ENCODE results near the gene PRDX2. TPM values are rescaled to one million over a fixed set of nuclear protein-coding genes. Genes with fewer than 3 reads are reported as not detected.

Gene PRDX2
- total RNA-seq, 1 experiment from 2014 or later: 746 TPM

DNA sequence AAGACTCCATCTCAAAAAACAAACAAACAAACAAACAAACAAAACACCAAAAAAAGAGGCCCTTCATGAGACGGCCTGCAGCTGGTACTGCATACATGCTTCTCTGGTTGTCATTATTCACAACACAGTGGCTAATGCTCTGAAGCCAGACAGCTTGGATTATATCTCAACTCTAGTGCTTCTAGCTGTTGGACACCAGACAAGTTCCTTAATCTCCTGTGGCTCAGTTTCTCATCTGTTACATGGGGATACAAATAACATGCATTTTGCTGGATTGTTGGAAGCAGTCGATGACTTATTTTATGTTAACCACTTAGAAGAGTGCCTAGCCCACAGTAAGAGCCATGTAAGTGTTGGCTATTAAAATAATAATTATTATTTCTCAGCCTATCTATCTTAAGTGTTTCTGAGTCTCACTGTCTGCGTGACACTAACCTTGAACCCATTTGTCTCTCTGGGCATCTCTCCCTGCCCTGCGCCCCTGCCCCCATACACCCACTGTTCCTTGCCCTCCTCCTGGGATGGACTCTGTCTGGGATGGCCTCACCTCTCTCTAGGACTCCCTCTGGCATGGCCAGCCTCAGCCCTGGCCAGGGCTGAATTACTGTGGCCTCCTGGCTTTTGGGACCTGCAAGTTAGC is 13.4 kb downstream of the PRDX2 start:
- H3K4me2 ChIP-seq (ENCODE audit: low read length): peak overlapping the region; percentile 92
- intact Hi-C loops (cut with micrococcal nuclease): no loop called here

DNA sequence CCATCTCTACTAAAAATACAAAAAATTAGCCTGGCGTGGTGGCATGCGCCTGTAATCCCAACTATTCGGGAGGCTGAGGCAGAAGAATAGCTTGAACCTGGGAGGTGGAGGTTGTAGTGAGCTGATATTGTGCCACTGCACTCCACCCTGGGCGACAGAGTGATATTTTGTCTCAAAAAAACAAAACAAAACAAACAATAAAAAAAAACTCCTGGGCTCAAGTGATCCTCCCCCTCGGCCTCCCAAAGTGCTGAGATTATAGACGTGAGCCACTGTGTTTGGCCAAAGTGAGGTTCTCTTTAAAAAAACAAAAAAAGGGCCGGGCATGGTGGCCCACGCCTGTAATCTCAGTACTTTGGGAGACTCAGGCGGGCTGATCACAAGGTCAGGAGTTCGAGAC is 14.1 kb downstream of the PRDX2 start:
- no peaks in the 10 kb centered on the region for H3K27me3 ChIP-seq (ENCODE audit: low read length)
- ATAC-seq (no peak), DNase-seq (no peak)
- no peaks in the 10 kb centered on the region for H3K9me2 ChIP-seq (replicated peaks; ENCODE audit: low read length)
- no TSS peak for BruUV-seq (replicated peaks)
- peaks cover 73% of the 10 kb centered on the region for H3K4me1 ChIP-seq (ENCODE audit: insufficient read depth, low read length)
- no peak overlapping the region for H3K4me2 ChIP-seq (ENCODE audit: low read length)
- TF ChIP-seq, protein P1, sequence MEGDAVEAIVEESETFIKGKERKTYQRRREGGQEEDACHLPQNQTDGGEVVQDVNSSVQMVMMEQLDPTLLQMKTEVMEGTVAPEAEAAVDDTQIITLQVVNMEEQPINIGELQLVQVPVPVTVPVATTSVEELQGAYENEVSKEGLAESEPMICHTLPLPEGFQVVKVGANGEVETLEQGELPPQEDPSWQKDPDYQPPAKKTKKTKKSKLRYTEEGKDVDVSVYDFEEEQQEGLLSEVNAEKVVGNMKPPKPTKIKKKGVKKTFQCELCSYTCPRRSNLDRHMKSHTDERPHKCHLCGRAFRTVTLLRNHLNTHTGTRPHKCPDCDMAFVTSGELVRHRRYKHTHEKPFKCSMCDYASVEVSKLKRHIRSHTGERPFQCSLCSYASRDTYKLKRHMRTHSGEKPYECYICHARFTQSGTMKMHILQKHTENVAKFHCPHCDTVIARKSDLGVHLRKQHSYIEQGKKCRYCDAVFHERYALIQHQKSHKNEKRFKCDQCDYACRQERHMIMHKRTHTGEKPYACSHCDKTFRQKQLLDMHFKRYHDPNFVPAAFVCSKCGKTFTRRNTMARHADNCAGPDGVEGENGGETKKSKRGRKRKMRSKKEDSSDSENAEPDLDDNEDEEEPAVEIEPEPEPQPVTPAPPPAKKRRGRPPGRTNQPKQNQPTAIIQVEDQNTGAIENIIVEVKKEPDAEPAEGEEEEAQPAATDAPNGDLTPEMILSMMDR (conservative IDR thresholded peaks at IDR 0.05; ENCODE audit: low read depth, low read length): no peak
- TF ChIP-seq EZH2phosphoT487 (IDR thresholded peaks at IDR 0.05; ENCODE audit: borderline replicate concordance, low read length): no peak
- no peak for TF ChIP-seq EZH2 (IDR thresholded peaks at IDR 0.05; ENCODE audit: low read length, unreplicated experiment)
- POLR2A ChIA-PET (ENCODE audit: unreplicated experiment): no interaction called here
- H3K9me3 ChIP-seq (ENCODE audit: low read length): no peaks in the 10 kb centered on the region
- no peak overlapping the region for H2AFZ ChIP-seq (ENCODE audit: low read length)
- H3K4me3 ChIP-seq (ENCODE audit: low read length): no peak overlapping the region
- no peak overlapping the region for H3K9ac ChIP-seq (ENCODE audit: low read length)
- CTCF ChIA-PET: interaction anchor here (0.6 kb wide), 1 partner anchor 122 kb away, joined by 3 read pairs; no protein-coding TSS in a partner anchor
- peaks cover 12% of the 10 kb centered on the region for H3K79me2 ChIP-seq (ENCODE audit: low read length)
- intact Hi-C loops (cut with micrococcal nuclease): no loop called here
- no peak overlapping the region for H3K27ac ChIP-seq (ENCODE audit: low read length)
- H3K36me3 ChIP-seq (ENCODE audit: low read depth, low read length): no peaks in the 10 kb centered on the region
- peaks cover 9% of the 10 kb centered on the region for H3F3A ChIP-seq (ENCODE audit: low read length, unreplicated experiment)
- peaks cover 10% of the 10 kb centered on the region for H4K20me1 ChIP-seq (ENCODE audit: low read length)

More for the DNA sequence above, 13.4 kb downstream of the PRDX2 start:
- Histone ChIP-seq H3K27me3 (ENCODE audit: low read length) (no peaks in the 10 kb centered on the region), H3K9ac (ENCODE audit: low read length) (no peak overlapping the region), H3K4me1 (ENCODE audit: insufficient read depth, low read length) (peaks cover 66% of the 10 kb centered on the region), H3K79me2 (ENCODE audit: low read length) (peaks cover 19% of the 10 kb centered on the region), H3K27ac (ENCODE audit: low read length) (peak overlapping the region; percentile 69), H2AFZ (ENCODE audit: low read length) (no peak overlapping the region), H3K36me3 (ENCODE audit: low read depth, low read length) (no peaks in the 10 kb centered on the region), H3K9me3 (ENCODE audit: low read length) (no peaks in the 10 kb centered on the region), H3K9me2 (replicated peaks; ENCODE audit: low read length) (no peaks in the 10 kb centered on the region), H3K4me3 (ENCODE audit: low read length) (peak overlapping the region; percentile 90; the same call in 1 of the 2 replicates), H4K20me1 (ENCODE audit: low read length) (peaks cover 16% of the 10 kb centered on the region), H3F3A (ENCODE audit: low read length, unreplicated experiment) (peaks cover 15% of the 10 kb centered on the region)
- no peak for ATAC-seq
- BruUV-seq (replicated peaks): no TSS peak
- no peak for DNase-seq
- POLR2A ChIA-PET (ENCODE audit: unreplicated experiment): no interaction called here
- CTCF ChIA-PET: no interaction called here
- no peak for TF ChIP-seq EZH2phosphoT487 (IDR thresholded peaks at IDR 0.05; ENCODE audit: borderline replicate concordance, low read length)
- no peak for TF ChIP-seq EZH2 (IDR thresholded peaks at IDR 0.05; ENCODE audit: low read length, unreplicated experiment)

DNA sequence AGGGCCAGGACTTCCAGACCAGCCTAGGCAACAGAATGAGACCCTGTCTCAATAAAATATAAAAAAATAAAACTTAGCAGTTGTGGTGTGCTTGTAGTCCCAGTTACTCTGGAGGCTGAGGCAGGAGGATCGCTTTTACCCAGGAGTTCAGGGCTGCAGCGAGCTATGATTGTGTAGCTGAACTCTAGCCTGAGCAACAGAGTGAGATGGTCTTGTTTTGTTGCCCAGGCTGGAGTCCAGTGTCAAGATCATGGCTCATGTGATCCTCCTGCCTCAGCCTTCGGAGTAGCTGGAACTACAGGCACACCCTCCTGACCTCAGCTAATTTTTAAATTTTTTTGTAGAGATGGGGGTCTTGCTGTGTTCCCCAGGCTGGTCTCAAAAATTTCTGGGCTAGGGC is 14.6 kb downstream of the PRDX2 start:
- Histone ChIP-seq H3K9me2 (replicated peaks; ENCODE audit: low read length) (no peaks in the 10 kb centered on the region), H3K27ac (ENCODE audit: low read length) (peak overlapping the region; percentile 72), H3K27me3 (ENCODE audit: low read length) (no peaks in the 10 kb centered on the region), H3K4me2 (ENCODE audit: low read length) (peak overlapping the region; percentile 38), H3K9ac (ENCODE audit: low read length) (peak overlapping the region; percentile 38), H4K20me1 (ENCODE audit: low read length) (peaks cover 5% of the 10 kb centered on the region), H3K4me1 (ENCODE audit: insufficient read depth, low read length) (peaks cover 78% of the 10 kb centered on the region), H3K4me3 (ENCODE audit: low read length) (no peak overlapping the region), H3F3A (ENCODE audit: low read length, unreplicated experiment) (peaks cover 9% of the 10 kb centered on the region), H3K9me3 (ENCODE audit: low read length) (no peaks in the 10 kb centered on the region), H3K79me2 (ENCODE audit: low read length) (peaks cover 6% of the 10 kb centered on the region), H3K36me3 (ENCODE audit: low read depth, low read length) (no peaks in the 10 kb centered on the region), H2AFZ (ENCODE audit: low read length) (no peak overlapping the region)
- ATAC-seq (no peak), DNase-seq (no peak)
- intact Hi-C loops (cut with micrococcal nuclease): no loop called here
- ChIA-PET POLR2A (ENCODE audit: unreplicated experiment) (no interaction called here), CTCF (interaction anchor here (0.6 kb wide), 2 partner anchors 122 to 1147 kb away, joined by 3 read pairs; no protein-coding TSS in a partner anchor)
- TF ChIP-seq EZH2phosphoT487 (IDR thresholded peaks at IDR 0.05; ENCODE audit: borderline replicate concordance, low read length) (no peak), EZH2 (IDR thresholded peaks at IDR 0.05; ENCODE audit: low read length, unreplicated experiment) (no peak)
- TF ChIP-seq, protein P1 (conservative IDR thresholded peaks at IDR 0.05; ENCODE audit: low read depth, low read length): no peak
- BruUV-seq (replicated peaks): no TSS peak

Data from PC-3 (cell line).